OCI-M2 (cell line): ENCODE results near the gene PUM2.

Source experiments
- DNase-seq: peaks from one replicate; lab custom pipeline; 2025; ENCODE audit not compliant: unreplicated experiment; lab: John Stamatoyannopoulos, UW

PUM2 gene

DNA sequence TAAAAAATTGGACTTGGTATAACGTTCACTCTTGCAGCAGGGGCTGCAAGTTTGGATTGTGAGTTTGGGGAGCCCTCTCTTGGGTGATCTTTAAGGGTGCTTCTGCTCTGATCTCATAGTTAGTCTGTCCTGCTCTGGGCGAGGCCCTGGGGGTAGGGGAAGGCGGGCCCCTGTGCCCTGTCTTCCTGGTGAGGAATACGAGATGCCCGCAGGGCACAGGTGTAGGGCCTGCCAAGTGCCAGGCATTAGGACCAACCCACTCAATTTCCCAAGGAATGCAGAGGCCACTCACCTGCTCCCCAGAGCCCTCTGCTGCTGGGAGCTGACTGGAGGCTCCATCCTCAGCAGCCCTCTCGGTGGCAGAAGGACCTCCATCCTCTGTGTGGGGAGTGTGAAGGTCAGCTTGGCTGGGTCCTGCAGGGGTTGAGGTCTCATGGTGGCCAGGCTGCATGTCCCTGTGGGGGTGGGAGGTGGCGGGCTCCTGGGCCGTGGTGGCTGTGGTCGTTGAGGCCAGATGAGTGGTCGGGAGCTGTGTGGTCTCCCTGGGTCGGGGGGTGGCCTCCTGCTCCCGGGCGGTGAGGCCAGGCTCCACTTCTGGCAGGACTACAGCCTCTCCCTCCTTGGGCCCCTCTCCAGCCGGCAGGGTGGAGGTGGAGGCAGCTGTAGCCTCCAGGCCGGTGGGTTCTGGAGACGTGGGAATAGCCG is 147.0 kb downstream of the PUM2 start:
- DNase-seq, result no peak

DNA sequence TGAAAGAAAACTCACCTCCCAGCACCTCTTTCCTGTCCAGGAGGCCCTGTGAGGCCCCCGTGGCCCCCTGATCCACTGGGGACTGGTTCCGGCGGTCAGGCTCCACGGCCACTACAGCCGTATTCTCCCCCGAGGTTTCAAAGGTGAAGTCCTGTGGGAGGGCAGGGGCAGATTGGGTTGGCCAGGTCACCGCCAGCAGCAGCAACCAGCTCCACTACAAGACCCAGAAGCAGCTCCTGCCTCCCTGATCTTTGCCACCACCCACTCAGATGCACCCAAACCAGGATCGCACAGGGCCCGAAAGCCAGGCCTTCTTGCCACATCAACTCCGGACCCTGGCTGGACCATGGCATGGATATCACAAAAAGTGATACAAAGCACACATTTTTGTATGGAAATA is 147.6 kb downstream of the PUM2 start:
- no peak for DNase-seq

DNA sequence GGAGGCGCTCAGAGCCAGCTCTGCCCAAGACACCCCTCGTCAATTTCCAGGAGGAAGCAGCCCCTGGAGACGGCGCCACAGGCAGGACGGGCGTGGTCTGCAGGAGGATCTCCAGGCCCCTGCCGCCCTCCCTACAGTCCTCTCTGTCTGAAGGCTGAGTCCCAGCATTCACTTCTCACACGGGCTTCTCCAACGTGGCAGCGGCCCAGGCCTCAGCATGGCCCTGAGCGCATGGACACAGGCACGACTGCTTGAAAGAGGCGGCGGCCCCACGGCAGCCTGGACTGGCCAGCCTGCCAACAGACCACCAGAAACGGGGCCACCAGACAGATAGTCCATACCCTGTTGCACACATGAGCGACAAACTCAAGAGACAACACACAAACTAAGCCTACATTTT is 149.0 kb downstream of the PUM2 start:
- no peak for DNase-seq

- DNase-seq, result no peak
Observed at GRCh38 chr2:20200697-20201555, 149.7 kb downstream of the PUM2 start.

DNA sequence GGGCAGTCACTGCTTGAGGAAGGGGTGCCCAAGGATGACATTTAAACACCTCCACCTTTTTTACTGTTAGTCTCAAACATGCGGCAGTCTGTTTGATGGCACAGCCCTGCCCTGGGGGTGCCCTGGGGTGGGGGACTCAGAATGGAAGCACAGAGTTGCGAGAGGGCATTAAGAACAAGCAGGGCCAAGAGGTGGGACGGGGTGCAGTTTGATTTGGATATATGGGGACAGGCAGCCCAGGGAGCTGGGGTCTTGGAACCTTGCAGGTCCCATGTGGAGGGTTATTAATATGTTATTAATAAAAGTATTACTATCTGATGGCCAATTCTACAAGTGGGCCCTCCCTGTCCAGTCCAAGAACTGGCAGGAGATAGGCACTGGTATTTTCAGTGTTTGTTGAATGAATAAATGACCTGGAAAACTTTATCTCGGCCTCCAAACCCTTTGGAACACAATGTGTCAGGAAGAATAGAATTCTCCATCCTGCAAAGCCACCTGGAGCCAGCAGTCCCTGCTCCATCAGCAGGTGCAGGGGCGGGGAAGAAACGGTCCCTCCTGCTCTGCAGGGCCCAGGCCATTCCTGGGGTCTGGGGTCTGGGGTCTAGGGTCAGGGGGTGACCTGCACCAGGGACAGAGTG is 150.9 kb downstream of the PUM2 start:
- no peak for DNase-seq

DNA sequence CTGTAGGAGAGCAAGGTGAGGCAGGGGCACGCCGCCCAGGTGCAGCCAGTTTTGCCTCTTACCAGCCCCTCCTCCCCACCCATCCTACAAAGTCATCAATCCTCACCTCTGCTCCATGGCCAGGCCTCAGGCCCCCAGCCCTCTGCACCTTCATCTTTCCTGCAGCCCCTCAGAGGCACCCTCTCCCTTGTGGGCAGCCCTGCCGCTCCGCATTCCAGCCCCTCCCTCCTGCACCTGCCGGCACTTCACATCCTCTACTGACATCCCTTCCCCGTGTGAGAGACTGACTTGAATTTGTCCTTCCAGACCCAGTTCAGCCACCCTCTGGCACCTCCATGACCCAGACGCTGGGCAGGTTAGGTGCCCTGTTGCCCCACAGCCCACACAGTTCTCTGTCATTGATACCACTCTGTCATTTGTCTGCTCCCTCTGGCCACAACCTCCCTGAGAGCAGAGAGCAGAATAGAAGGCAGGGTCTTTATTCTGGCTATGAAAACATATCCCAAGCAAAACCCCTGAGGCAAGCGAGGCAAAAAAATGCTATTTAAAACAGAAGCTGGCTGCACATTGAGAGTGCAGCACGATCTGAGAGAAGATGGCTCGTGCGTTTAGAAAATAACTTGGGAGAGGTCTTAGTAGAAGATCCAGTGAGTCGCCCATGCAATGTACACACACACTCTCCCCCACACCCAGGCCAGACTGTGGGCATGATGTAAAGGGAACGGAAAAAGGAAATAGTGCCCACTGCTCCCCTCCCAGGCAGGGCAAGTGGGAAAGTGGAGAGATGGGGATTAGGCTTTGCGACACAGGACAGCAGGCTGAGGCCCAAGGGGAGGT is 151.6 kb downstream of the PUM2 start:
- no peak for DNase-seq
